ENCODE data around the gene MEGF6.
A peak's percentile ranks its signal among the peaks of the same experiment; 100 is the strongest.

The MEGF6 gene

GRCh38 chr1:3611170-3612019, at the start of gene MEGF6:
Gene MEGF6, minus strand, starts transcription at chr1:3611508. Its CDS starts 240 bp downstream, at chr1:3611268.
- peak; percentile 91 for DNase-seq

GRCh38 chr1:3660704-3661103, 49.4 kb upstream of the MEGF6 start:
- no peak for DNase-seq

- no peak for DNase-seq
Observed at GRCh38 chr1:3659093-3659492, 47.8 kb upstream of the MEGF6 start.

- DNase-seq: no peak
Observed at GRCh38 chr1:3658231-3658615, 46.9 kb upstream of the MEGF6 start.

GRCh38 chr1:3657578-3658230, 46.4 kb upstream of the MEGF6 start:
- no peak for DNase-seq

GRCh38 chr1:3657096-3657475, 45.8 kb upstream of the MEGF6 start:
- DNase-seq: no peak

GRCh38 chr1:3656450-3657095, 45.3 kb upstream of the MEGF6 start:
- no peak for DNase-seq

GRCh38 chr1:3654549-3655281, 43.4 kb upstream of the MEGF6 start:
- DNase-seq: no peak

- no peak for DNase-seq
Observed at GRCh38 chr1:3653286-3653618, 41.9 kb upstream of the MEGF6 start.

GRCh38 chr1:3652548-3653285, 41.4 kb upstream of the MEGF6 start:
- no peak for DNase-seq

GRCh38 chr1:3651930-3652547, 40.7 kb upstream of the MEGF6 start, which contains the start of gene TP73:
Gene TP73, plus strand, starts transcription at chr1:3652516. Its CDS starts 29,850 bp downstream, at chr1:3682366.
- peak; percentile 70 for DNase-seq

GRCh38 chr1:3651026-3651929, 40.0 kb upstream of the MEGF6 start:
- no peak for DNase-seq

- DNase-seq: no peak
Observed at GRCh38 chr1:3650248-3651025, 39.1 kb upstream of the MEGF6 start.

- DNase-seq: peak; percentile 91
Observed at GRCh38 chr1:3649342-3650247, 38.3 kb upstream of the MEGF6 start, which contains the start of gene WRAP73. Gene WRAP73, minus strand, starts transcription at chr1:3650103. Its CDS starts 104 bp downstream, at chr1:3649999.

- no peak for DNase-seq
Observed at GRCh38 chr1:3646596-3646995, 35.3 kb upstream of the MEGF6 start.

- no peak for DNase-seq
Observed at GRCh38 chr1:3645666-3646355, 34.5 kb upstream of the MEGF6 start.

GRCh38 chr1:3645247-3645646, 33.9 kb upstream of the MEGF6 start:
- no peak for DNase-seq

GRCh38 chr1:3644273-3644672, 33.0 kb upstream of the MEGF6 start:
- DNase-seq: no peak

Measured in NCI-H2171 (cell line).